CD4-positive, alpha-beta T cell treated with Interleukin-4 for 1 hour (primary cell): ENCODE measurements around the gene SHANK3.

ENCODE experiments used
- DNase-seq, 2 donors: peaks; one replicate each; pipeline ENCODE4 v3.0.0-alpha.2; 2020 to 2022

Gene SHANK3

DNA sequence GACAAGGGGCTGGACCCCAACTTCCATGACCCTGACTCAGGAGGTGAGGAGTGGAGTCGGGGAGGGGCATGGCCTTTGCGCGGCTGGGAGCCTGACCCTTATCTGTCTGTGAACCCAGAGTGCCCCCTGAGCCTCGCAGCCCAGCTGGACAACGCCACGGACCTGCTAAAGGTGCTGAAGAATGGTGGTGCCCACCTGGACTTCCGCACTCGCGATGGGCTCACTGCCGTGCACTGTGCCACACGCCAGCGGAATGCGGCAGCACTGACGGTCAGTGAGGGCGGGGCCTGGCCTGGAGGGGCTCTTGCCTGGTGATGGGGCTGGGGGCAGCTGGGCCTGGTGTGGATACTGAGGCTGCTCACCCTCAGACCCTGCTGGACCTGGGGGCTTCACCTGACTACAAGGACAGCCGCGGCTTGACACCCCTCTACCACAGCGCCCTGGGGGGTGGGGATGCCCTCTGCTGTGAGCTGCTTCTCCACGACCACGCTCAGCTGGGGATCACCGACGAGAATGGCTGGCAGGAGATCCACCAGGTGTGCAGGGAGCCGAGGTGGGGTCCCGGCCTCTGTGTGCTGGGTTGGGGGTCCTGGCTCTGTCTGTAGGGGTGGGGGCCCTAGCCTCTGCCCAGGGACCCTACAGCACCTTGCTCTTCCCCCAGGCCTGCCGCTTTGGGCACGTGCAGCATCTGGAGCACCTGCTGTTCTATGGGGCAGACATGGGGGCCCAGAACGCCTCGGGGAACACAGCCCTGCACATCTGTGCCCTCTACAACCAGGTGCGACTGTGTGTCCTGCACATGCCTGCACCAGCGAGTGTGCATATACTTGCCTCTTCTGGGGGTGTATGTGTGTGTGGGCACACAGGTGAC, 6.3 kb downstream of the SHANK3 start:
- no peak for DNase-seq

DNA sequence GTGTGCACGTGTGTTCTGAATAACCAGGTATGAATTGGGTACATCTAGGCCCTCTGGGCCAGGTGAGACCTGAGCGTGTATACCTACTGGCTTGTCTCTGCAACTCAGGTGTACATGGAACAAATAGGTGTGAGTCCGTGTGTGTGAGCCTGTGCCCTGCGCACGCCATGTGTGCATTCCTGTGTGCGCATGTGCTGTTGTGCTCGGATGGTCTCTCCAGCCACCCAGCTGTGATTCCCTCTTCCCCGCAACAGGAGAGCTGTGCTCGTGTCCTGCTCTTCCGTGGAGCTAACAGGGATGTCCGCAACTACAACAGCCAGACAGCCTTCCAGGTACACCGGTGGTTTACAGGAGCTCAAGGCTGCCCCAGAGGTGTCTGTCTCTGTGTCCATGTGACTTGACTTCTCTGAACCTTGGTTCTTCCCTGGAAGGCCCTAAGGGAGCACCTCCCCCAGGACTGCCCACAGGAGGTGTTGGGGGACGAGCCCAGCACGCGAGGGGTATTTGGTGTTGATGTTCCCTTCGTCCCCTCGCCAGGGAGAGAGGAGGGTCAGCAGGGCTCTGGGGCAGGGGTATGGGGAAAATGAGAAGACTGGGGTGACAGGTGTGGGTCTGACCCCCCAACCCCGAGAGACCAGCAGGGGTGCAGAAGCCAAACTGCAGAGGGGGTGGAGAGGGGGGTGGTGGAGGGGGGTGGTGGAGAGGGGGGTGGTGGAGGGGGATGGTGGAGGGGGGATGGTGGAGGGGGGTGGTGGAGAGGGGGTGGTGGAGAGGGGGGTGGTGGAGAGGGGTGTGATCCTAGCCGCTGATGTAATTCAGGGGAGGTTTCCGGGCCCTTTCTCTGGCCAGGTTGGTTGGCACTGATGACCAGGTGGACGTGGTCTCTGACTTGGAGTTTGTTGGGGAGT, 10.7 kb downstream of the SHANK3 start:
- no peak for DNase-seq

DNA sequence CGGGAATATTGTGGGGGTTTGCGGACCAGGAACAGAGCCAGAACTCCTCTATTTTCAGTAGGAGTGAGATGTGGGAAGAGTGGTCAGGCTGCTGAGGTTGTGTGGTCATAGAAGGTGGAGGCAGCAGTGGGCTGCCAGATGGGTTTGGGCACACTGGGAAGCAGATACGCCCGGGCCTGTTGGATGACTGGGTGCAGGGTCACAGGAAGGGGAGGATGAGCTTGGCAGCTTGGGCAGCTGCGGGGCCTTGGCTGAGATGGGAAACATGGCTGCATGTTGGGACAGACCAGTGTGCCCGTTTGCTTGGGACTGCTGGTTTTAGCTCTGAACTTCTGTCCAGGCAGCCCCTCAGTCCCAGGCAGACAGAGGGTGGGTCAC, 11.4 kb downstream of the SHANK3 start:
- no peak for DNase-seq

DNA sequence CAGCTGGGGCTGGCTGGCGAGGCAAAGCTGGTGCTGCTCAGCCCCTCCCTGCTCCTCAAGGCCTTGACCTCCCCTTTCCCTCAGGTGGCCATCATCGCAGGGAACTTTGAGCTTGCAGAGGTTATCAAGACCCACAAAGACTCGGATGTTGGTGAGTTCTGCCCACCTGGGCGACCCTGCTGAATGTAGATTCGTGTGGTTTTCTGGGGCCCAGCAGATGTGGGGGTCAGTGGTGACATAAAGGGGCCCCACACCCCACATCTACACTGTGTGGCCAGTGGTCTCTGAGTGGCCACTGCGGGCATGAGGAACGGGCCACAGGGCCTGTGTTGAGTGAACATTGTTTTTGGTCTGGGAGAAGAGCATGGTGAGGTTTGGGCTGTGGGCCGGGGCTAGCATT, 11.9 kb downstream of the SHANK3 start:
- DNase-seq = no peak

DNA sequence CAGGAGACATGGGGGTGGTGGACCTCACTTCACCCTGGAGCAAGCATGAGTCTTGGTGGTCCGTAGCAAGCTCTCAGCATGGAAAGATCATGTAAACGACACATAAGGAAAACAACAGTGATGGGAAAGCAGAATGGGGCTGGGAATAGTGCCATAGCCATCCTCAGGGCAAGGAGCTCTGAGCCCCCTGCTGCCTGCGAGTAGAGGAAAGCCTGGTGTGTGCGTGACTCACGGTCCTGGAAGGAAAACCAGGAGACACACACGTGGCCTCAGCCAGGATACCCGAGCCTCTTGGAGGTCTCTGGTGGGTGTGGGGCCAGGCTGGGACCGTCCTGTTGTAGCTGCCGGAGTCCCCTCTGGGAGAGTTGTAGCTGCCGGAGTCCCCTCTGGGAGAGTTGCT, 12.4 kb downstream of the SHANK3 start:
- DNase-seq = no peak

DNA sequence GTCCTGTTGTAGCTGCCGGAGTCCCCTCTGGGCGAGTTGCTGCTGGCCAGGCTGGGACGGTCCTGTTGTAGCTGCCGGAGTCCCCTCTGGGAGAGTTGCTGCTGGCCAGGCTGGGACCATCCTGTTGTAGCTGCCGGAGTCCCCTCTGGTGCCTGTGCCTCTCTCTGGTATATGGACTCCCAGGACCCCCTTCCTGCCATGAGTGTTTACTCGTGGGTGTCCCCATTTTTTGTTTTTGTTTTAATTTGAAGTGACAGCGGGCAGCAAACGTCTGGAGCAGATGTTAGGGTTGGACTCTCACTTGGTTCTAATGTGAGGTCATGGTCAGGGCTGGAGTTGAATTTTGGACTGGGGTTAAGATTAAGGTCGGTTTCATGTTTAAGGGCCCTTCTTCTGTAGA, 14.2 kb downstream of the SHANK3 start:
- no peak for DNase-seq

DNA sequence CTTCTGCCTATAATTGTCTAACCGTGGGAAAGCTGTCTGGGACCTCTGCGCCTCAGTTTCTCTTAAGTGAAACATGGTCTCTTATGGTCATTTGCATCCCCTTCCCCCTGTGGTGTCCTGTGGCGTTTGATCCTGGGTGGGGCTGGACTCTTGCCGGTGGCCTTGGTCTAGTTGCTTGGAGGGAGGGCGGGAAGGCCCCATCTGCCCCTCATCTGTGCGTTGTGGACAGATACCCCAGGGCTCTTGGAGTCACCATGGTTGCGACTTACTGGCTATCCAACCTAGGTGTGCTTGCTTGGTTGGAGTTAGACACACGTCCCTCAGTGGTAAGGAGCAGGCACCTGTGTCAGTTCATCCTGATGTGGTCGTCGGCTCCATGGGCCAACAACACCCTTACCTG, 15.2 kb downstream of the SHANK3 start:
- DNase-seq = no peak

DNA sequence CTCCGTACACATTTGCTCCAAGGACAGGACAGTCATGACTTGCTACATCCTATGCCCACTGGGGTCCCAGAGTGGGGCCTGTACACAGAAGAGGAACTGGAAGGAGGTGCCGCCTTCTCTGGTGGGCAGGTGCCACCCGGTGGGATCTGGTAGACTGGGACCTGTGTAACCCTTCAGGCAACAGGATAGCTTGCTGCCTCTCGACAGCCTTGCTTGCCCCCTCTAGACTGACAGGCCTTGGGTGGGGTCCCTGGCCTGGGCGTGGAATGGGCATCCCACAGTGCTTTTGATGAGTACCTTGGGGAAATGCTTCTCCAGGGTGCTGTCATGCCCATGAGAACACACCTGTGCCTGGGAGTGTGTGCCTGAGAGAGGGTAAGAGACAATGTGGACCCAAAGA, 15.8 kb downstream of the SHANK3 start:
- DNase-seq = peak in 1 of 2 donors; percentile 5

DNA sequence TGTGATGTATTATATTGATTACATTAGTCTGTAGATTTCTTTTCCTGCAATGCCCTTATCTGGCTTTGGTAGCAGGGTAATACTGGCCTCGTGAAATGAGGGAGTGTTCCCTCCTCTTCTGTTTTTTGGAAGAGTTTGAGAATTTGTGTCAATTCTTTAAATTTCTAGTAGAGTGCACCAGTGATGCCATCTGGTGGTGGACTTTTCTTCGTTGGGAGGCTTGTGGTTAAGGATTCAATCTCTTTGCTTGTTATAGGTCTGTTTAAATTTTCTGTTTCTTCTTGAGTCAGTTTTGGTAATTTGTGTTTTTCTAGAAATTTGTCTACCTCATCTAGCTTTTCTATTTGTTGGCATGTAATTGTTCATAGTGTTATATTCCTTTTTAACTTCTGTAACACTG, 18.9 kb downstream of the SHANK3 start:
- DNase-seq = peak in 1 of 2 donors; percentile 54

DNA sequence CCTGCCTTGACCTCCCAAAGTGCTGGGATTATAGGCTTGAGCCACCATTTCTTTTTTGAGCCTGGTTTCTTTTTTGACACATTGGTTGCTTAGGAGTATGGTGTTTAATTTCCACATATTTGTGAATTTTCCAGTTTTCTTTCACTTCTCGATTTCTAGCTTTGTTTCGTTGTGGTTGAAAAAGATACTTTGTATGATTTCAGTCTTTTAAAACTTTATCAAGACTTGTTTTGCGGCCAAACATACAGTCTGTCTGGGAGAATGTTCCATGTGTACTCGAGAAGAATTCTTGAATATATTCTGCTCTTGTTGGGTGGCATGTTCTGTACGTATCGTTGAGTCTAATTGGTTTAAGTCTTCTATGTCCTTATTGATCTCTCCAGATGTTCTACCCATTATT, 20.8 kb downstream of the SHANK3 start:
- DNase-seq = no peak

DNA sequence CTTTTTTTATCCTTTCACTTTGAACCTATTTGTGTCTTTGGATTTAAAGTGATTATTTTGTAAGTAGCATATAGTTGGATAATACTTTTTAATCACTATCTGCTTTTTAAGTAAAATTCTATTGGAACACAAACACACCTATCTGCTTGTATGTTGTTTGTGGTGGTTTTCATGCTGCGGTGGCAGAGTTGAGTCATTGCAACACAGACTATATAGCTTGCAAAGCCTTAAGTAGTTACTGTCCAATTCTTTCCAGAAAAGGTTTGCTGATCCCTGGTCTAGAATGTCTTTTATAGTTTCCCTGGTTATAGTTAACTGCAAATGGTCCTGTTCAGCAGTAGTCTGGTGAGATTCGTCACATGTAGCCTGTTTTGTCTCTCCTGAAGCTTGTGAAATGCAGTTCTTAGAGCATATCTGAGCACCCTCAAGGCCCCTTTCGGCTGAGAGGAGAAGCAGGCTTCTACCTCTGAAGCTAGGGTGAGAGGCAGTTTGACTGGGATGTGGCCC, 21.5 kb downstream of the SHANK3 start:
- no peak for DNase-seq

DNA sequence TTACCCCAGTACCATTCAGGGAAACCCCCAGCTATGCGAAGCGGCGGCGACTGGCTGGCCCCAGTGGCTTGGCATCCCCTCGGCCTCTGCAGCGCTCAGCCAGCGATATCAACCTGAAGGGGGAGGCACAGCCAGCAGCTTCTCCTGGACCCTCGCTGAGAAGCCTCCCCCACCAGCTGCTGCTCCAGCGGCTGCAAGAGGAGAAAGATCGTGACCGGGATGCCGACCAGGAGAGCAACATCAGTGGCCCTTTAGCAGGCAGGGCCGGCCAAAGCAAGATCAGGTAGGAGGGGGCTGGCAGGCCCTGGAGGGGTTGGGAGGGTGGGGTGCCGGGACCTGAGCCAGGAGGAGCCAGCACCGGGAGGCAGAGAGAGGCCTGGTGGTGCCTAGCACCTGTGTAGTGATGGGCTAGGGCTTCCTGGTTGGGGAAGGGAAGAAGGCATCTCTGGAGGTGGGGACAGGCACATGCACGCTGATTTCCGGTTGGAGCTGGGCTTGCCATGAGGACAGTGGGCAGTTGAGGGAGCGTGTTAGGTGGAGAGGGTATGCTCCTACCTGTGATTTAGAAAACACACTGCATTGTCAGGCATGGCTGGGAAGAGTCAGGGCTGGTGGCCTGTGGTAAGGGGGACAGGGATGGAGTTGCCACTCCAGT, 22.3 kb downstream of the SHANK3 start:
- no peak for DNase-seq

DNA sequence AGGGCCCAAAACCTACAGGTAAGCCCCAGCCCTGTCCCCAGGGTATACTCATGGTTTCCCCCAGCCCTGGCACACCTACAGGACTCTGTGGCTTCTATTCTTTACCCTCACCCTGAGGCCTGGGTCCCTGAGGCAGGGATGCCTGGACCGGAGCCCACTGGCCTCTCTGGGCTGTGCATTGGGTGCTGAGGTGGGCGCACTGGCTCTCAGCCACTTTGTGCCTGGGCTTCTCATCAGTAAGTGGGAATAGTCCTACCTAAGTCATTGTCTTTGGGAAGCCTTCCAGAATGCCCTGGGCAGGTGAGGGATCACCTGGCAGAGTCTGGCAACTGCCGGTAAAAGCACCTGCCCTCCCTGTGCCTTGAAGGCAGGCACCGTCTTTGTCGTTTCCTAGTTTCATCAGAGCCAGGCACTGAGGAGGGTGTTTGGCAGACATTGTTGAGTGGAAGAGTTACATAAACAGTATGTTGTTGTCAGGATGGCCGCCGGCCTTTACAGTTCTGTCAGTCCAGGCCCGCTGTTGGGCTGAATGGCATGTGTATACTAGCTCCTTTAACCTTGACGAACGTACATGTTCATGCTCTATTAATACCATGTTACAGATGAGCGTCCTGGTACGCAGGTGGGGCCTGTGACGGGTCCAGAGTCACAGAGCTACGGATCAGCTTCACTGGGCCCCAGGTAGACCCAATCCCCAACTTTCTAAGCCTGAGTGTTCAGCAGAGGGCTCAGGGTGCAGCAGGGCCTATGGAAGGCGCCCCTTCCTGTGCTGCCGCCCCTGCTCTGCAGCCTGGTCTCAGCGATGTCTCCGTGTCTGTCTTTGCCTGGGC, 23.0 kb downstream of the SHANK3 start:
- DNase-seq = no peak

DNA sequence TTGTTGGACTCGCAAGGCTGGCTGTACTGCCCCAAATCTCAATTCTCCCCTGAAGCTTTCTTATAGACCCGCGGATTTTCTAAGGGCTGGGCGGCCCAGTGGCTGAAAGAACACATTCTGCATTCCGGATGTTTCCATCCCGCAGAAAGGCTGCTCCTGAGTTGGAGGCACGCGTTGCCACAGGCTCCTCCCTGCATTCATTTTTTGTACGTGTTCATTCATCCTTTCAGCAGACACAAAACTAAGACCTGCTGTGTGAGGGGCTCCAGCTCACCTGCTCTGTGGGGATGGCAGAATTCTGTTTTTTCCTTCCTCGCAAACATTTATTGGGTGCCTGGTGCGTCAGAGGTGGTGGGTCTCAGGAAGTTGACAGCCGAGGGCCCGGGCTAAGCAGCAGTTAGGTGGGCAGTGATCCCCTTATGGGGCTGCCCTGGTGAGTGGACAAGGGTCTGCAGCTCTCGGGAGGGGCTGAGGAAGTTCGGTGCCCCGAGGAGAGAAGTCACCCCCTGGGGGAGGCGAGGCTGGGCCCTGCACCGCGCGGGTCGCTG, 23.7 kb downstream of the SHANK3 start:
- no peak for DNase-seq

DNA sequence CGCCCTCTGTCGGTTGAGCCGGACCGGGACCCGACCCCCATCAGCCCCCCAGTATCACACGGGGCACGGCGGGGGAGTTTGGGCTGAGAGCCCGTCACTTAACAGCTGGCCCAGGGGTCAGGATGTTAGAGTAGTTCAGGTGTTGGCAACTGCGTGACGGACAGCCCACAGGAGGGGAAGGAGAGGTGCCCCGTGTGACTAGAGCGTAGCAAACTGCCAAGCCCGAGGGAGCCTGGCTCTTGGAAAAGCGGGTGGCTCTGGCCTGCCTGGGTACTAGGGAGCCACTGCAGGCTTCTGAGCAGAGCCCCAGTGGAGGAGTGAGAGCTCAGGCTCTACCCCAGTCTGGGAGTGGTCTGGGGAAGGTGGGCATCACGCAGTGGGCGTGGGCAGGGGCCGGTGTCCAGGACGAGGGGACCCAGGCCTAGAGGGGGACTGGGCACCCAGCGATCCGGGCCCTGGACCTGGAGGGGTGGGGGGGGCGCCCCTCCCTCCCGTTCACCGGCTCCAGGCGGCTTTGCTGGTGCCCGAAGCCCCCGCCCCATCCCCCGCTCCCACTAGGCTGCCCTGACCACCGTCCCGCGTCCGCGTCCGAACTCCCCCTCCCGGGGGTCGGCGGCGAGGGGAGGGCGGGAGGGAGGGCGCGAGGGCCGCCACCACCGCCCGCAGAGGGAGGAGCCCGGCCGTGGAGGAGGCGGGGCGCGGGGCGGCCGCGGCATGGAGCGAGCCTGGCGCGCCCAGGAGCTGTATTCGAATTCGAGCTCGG, 24.4 kb downstream of the SHANK3 start:
- no peak for DNase-seq

DNA sequence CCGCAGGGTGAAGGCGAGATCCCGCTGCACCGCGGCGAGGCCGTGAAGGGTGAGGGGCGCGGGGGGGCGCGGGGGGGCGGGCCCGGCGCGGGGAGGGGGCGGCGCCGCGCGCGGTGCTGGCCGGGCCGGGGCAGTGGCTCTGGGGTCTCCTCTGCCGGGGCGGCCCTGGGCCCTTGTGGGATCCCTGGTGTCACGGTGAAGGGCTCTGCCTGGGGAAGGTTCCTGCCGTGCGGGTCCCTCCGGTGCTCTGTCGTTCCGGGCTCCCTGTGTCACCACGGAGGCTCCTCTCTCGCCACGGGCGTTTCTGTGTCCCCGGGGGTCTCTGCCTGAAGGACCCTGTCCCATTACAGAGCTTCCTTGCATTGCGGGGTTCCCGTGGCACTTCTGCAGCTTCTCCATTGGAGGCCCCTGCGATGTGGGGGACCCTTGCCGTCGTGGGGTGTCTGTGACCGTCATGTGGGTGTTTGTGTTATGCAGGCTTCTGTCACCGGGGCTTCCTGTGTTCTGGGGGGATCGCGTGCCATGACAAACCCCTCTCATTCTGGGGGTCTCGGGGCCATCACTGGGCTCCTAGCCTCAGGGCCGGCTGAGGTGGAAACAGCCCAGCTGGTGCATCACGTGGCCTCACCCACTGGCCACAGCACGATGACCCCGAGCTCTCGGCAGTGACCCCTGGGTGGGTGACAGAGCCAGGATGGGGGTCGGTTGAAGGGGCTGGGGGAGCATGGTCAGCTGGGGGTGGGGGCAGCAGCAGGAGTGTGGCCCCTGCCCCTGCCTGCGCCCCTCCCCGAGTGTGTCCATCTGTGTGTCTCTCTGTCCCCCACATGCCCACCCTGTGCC, 25.3 kb downstream of the SHANK3 start:
- no peak for DNase-seq

DNA sequence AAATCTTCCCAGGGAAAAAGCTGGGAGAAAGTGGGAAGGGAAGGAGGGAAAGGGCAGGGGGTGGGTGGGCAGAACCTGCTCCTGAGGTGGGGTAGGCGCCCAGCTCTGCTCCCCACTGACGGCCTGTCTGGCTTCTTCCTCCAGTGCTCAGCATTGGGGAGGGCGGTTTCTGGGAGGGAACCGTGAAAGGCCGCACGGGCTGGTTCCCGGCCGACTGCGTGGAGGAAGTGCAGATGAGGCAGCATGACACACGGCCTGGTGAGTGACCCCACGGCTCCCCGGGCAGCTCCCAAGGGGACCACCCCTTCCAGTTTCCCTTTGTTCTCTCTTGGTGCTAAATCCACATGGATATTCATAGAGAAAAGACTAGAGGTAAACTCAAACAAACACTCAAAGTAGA, 25.9 kb downstream of the SHANK3 start:
- no peak for DNase-seq

DNA sequence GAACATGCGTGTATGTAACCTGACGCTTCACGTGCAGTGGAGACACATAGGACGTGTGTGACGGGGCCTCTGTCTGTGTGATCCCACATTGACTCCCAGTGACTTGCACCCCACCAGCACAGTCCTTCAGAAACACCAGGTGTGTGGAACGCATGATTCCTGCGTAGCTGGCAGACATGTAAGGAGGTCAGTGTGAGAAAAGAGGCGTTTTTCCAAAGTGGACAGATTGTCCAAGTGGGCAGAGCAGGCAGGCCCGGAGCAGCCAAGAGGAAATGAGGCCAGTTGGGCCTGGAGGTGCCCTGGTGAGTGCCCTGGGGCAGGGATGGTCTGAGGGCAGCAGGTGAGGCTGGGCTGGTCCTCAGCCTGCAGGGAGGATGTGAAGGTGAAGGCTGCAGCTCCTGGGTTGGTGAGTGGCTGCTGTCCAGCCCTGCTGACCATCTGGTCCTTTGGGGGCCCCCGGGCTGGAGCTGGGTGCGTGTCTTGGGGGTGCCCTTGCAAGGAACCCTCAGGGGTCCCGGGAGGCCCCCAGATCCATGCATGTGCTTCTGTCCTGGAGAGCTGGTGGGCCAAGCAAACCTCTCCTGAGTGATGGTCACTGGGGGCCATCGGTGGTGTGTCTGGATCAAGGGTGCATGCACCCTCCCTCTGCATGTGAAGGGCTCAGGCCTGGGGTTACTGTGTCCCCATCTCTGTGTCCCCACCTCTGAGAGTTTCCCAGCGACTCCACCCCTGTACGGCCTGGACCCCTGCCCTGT, 26.6 kb downstream of the SHANK3 start:
- no peak for DNase-seq

DNA sequence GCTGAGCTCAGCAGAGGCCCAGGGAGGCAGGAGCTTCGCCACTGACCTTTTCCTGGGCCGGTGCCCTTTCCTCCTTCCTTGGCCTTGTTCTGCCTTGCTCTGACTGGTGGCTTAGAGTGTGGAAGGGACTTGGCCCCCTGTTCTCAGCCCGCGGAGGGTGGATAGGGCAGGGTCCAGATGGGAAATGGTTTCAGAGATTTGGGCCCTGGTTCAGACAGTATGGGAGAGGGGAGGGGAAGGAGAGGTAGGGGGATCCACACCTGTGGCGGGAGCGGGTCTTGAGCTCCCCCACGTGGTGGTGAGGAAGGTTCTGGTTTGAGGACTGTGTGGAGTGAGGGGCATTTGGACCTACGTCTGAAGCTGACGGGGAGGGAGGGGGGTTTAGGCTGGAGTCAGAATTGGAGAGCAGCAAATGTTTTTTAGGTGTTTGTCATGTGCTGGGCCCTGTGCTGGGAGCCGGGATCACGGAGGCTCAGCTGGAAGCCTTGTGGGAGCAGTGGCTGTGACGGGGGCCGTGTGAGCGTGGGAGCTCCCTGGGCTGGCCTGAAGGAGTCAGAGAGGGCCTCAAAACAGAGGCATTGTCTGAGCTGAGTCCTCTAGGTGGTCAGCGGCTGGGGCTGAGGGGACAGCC, 27.2 kb downstream of the SHANK3 start:
- DNase-seq = no peak
